NB4 (cell line): ENCODE data around the gene SMAD4.

Source experiments
- DNase-seq: peaks from one replicate; pipeline ENCODE4 v3.0.0; 2010; ENCODE audit warnings: low read depth
- H3K4me3 ChIP-seq: one replicate; pipeline ENCODE4 v1.5.1; 2011; ENCODE audit warnings: mild to moderate bottlenecking, low read depth, low read length, moderate library complexity
- MAX ChIP-seq: IDR thresholded peaks from 2 replicates; pipeline ENCODE4 v1.6.1; 2011; ENCODE audit warnings: low read depth, low read length
- MYC ChIP-seq: IDR thresholded peaks from 2 replicates; pipeline ENCODE4 v1.6.1; 2011; ENCODE audit warnings: low read depth, low read length
- POLR2A ChIP-seq: IDR thresholded peaks from 2 replicates; pipeline ENCODE4 v1.6.1; 2011; ENCODE audit warnings: mild to moderate bottlenecking; ENCODE audit not compliant: insufficient read length; ENCODE audit errors: extremely low read depth
- TF ChIP-seq, protein P1 (sequence below): IDR thresholded peaks from one replicate; pipeline ENCODE4 v1.5.1; 2012; ENCODE audit warnings: low read depth, low read length

Gene SMAD4

DNA sequence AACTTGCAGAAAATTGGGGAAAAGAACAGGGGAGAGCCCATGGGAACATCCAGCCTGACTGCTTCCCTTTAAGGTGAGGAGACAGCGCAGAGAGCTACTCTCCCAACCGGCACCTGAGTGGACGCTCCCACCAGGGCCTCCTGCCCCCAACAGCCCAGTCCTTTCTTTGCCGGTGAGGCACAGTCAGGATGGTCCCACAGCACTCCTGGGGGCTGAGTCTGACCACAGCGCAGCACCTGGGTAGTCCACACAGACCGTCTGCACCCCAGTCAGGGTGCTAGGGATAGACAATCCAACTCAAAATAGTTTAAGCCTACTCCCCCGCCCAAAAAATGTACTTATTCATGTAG is 93.0 kb downstream of the SMAD4 start:
- no peak for DNase-seq
- no peak overlapping the region for H3K4me3 ChIP-seq

DNA sequence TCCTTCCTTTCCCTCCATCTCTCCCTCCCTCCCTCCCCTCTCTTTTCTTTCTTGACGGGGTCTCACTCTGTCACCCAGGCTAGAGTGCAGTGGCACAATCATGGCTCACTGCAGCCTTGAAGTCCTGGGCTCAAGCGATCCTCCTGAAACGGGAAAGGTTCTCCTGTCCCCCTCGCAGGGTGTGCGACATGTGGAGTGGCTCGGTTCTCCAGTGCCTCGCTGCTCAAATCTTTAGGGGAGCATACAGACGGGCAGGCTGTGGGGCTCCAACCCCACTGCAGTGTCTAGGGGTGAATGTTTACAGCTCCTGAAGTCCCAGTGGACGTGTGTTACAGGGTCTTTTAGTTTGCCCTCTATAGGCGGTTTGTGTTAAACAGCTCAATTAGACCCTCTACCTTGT is 93.5 kb downstream of the SMAD4 start:
- no peak overlapping the region for H3K4me3 ChIP-seq
- no peak for DNase-seq
- TF ChIP-seq MYC = no peak
- TF ChIP-seq POLR2A = no peak
- no peak for TF ChIP-seq MAX
- TF ChIP-seq, protein P1, sequence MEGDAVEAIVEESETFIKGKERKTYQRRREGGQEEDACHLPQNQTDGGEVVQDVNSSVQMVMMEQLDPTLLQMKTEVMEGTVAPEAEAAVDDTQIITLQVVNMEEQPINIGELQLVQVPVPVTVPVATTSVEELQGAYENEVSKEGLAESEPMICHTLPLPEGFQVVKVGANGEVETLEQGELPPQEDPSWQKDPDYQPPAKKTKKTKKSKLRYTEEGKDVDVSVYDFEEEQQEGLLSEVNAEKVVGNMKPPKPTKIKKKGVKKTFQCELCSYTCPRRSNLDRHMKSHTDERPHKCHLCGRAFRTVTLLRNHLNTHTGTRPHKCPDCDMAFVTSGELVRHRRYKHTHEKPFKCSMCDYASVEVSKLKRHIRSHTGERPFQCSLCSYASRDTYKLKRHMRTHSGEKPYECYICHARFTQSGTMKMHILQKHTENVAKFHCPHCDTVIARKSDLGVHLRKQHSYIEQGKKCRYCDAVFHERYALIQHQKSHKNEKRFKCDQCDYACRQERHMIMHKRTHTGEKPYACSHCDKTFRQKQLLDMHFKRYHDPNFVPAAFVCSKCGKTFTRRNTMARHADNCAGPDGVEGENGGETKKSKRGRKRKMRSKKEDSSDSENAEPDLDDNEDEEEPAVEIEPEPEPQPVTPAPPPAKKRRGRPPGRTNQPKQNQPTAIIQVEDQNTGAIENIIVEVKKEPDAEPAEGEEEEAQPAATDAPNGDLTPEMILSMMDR = no peak

More for the DNA sequence above, 93.0 kb downstream of the SMAD4 start:
- TF ChIP-seq POLR2A (no peak), MYC (no peak), MAX (no peak)
- TF ChIP-seq, protein P1 = no peak

GRCh38 chr18:51123936-51124486 is 94.0 kb downstream of the SMAD4 start:
- no peak overlapping the region for H3K4me3 ChIP-seq
- no peak for DNase-seq
- TF ChIP-seq MAX (no peak), MYC (no peak), POLR2A (no peak)
- TF ChIP-seq, protein P1 = no peak

DNA sequence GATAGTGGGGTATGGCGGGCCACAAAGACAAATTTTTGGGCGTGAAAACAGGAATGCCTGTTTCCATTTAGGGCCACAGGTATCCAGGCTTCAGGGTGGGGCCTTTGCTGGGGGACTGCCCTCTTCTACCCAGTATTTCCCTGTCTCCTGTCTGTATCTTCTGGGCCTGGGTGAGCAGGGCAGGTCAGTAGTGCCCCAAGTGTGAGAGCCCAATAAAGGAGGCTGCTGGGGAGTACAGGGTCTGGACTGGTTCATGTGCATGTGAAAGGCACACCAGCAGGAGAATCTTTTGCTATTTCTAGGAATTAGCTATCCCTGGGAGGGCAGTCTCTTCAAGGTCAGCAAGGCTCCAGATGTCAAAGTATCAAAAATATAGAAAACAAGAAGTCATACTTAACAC is 96.0 kb downstream of the SMAD4 start:
- no peak for DNase-seq
- TF ChIP-seq POLR2A (no peak), MYC (no peak), MAX (no peak)
- TF ChIP-seq, protein P1 = no peak
- no peak overlapping the region for H3K4me3 ChIP-seq

DNA sequence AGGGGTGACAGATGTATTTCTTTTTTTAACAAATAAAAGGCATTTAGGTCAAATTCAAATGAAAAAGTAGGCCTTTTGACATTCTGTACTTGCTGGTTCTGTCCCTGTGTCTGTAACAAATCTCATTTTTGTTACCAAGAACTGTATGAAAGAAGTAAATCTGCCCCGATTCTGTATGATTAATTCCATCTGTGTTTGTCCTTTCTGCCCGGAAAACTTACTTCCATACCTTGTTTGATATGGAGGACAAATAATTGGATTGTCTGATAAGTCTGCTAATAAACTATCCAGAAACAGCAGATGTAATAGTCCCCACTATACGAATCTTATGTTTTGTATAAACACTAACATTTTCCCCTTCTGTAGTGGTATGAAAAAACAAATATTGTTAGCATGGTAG is 97.7 kb downstream of the SMAD4 start:
- H3K4me3 ChIP-seq = no peak overlapping the region
- TF ChIP-seq MYC (no peak), MAX (no peak), POLR2A (no peak)
- TF ChIP-seq, protein P1 = no peak
- no peak for DNase-seq

- DNase-seq = no peak
- no peak overlapping the region for H3K4me3 ChIP-seq
- TF ChIP-seq, protein P1 = no peak
- TF ChIP-seq MYC = no peak
- TF ChIP-seq POLR2A = no peak
- TF ChIP-seq MAX = no peak
These were observed 98.5 kb downstream of the SMAD4 start for GRCh38 chr18:51128533-51128932.
